NCI-H187 (cell line): Measurements from ENCODE around the gene TPRX1.
"Not testable (repeated sequence)": the region's sequence is repeated elsewhere in the genome, so short reads cannot be mapped to it uniquely, and the experiment has no call there.

Experiments used
- DNase-seq, 2 experiments: peaks; one replicate each; lab custom pipeline; 2025; lab: John Stamatoyannopoulos, UW

Gene TPRX1, protein sequence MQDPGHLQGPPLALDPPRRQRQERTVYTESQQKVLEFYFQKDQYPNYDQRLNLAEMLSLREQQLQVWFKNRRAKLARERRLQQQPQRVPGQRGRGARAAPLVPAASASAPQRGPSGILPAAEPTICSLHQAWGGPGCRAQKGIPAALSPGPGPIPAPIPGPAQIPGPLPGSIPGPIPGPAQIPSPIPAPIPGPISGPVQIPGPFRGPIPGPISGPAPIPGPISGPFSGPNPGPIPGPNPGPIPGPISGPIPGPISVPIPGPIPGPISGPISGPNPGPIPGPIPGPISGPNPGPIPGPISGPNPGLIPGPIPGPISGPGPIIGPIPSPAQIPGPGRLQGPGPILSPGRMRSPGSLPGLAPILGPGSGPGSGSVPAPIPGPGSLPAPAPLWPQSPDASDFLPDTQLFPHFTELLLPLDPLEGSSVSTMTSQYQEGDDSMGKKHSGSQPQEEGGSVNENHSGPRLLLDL

DNA sequence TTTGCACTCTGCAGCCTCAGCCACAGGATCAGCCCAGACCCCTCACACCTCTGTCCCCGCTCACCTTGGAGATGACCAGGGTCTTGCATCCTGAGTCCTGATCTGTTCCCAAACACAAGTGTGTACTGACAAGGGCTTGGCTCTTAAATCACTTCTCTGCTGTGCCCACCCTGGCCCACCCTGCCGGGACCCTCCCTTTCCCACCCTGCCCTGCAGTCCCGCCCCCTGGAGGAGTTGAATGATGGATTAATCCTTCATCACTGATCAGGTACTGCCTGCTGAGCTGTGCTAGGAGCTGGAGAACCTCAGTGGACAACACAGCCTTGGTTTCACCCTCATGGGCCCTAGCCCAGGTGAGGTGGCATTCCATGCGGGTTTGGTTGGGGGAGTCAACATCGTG lies at the start of gene TPRX1:
TPRX1 (minus strand) TSS at position 101 of the 400 bp plus-strand sequence; CDS start at position 89, 12 bp downstream.
- not testable (repeated sequence) for DNase-seq

DNA sequence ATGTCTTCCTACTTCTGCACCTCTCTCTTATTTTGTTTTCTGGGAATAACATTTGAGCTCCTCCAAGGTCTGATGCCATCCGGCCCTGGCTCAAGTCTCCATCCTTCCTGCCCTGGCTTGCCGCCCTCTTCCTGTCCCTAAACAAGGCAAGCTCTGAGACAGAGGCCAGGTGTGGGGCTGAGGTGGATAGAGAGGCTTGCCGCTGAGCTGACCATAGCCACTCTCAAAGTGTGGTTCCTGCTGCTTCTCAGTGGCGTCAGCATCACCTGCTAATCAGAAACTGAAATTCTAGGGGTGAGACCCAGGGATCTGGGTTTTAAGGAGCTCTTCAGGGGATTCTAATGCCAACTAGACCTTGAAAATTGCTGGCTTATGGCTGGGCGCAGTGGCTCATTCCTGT lies 48.7 kb upstream of the TPRX1 start:
- DNase-seq, result no peak

DNA sequence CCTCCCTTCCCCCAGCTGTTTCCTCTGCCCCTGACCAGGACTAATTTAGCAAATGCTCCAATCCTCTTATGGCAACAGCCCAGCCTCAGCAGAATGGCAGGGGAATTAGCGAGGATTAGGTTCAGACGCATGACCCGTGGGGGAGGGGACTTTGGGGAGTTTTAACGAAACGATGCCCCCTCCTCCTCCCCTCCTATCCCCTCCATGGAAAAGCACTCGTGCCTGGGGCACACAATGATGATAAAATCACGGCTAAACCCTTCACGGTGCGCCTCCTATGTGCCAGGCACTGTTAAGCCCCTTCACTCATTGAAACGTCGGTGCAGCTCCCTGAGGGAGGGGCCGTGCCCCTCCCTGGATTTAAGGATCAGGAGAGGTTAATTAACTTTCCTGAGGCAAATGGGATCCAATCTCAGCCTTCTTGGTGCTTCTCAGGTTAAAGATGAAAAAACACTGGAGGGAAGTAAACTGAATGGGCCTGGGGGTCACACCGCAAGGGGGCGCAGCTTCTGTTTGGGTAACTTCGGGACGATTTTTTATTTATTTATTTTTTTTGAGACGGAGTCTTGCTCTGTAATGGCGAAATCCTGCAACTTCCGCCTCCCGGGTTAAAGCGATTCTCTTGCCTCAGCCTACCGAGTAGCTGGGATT lies 44.6 kb upstream of the TPRX1 start:
- no peak for DNase-seq

DNA sequence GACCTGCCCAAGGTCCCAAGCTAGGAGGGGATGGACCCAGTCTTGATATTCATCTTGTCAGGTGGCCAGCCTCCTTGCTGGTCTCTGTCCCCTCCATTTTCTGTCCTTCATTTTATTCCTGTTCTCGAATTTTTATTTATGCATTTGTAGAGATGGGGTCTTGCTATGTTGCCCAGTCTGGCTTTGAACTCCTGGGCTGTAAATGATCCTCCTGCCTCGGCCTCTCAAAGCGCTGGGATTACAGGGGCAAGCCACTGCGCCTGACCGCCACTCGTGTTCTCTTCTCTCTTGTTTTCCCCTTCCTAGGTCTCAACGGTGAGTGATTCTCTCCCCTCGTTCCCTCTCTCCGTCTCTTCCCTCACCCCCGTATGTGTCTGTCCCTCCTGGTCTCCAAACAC lies 44.1 kb upstream of the TPRX1 start:
- DNase-seq, result no peak

DNA sequence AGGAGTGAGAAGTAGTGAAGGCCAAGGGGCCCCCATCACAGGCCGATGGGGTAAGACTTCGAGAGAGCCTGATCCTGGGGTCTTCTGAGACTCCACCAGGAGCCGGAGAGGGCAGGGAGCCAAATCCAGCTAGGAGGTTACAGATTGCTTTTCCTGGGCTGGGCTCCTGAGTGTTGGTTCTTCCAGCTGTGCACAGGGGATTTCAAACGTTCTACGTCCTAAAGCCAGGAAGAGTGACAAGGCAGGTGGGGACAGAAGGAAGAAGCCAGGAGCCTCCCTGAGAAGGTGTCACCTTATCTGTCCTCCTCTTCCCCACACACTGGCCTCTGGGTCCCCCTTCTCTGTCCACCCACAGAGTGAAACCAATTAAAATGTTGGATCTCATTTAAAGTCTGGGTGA lies 38.6 kb upstream of the TPRX1 start:
- no peak for DNase-seq

DNA sequence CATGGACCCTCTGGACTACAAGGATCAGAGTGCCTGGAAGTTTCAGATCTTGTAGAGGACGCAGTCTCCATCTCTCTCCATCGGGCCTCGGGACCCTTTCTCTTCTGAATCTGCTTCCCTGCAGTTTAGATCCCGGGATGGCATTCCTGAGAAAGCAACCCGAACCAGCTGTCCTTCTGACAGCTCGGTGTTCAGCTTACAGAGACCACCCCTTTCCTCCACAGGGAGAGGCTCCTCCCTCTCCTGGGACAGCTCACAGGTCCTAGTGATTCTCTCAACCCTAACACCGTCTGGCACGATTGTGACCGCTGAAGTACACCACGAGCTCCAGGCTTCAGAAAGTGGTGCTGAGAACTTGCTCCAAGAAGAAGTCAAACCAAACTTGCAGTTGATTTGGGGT lies 35.6 kb upstream of the TPRX1 start:
- DNase-seq, result no peak

DNA sequence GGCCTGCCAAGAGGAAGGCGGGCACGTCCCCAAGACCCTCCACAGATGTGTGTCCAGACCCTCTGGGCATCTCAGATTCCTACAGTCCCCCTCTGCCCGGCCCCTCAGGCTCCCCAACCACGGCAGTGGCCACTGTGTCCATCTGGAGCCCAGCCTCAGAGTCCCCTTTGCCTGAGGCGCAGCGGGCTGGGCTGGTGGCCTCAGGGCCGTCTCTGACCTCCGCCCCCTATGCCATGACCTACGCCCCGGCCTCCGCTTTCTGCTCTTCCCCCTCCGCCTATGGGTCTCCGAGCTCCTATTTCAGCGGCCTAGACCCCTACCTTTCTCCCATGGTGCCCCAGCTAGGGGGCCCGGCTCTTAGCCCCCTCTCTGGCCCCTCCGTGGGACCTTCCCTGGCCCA lies 35.1 kb upstream of the TPRX1 start:
- no peak for DNase-seq

DNA sequence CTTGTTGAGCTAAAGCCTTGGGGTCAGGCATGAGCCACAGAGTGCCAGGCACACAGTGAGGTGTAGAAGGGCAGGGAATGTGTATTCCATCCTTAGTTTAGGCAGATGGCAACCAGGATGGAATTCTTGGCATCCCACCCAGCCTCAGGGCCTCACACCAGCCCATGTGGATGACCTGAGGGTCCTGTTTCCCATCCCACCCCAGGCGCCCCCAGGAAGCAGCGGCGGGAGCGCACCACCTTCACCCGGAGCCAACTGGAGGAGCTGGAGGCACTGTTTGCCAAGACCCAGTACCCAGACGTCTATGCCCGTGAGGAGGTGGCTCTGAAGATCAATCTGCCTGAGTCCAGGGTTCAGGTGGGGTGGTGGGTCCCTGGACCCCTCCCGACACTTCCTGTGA lies 31.7 kb upstream of the TPRX1 start:
- no peak for DNase-seq

DNA sequence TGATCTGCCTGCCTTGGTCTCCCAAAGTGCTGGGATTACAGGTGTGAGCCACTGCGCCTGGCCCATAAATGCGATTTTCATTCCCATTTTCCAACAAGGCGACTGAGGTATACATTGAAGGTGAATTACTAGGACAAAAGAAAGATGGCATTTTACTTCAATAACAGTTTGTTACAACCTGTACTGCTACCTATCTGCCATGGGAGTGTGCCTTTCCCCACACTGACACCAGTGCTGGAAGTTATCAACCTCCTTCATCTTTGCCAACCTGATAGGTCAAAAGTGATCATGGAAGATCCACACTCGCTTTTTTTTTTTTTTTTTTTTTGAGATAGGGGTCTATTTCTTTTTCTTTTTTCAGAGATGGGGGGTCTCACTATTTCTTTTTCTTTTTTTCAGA lies 28.4 kb upstream of the TPRX1 start:
- DNase-seq, result no peak

DNA sequence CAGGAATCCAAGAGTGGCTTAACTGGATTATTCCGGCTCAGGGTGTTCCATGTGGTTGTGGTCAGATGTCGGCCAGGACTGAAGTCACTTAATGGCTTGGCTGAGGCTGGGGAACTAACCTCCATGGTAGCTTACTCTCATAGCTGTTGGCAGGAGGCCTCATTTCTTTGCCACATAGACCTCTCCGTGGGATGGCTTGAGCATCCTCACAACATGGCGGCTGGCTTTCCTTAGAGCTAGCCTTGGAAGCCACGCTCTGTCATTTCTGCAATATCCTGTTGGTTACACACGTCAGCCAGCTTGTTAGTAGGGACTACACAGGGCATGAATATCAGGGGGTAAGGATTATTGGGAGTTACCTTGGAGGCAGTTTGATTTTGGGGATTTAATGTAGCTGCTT lies 22.4 kb upstream of the TPRX1 start:
- no peak for DNase-seq

DNA sequence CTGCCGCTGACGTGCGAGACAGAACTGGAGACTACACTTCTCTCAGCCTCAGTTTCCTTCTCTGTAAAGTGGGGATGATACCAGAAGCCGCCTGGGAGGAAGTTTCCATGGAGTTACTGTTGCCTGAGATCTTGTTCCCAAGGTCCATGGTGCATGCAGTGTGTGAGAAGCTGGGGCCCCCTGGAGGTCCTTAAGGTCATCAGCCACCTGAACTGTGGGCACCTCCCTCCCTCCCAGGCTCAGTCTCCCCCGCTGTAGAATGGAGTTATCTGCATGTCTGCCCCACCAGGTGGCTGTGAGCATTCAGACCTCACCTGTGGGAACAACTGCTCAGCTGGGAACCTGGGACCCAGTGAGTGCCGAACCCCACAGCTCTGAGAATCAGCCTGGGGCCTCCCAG lies 20.0 kb upstream of the TPRX1 start:
- DNase-seq, result no peak

DNA sequence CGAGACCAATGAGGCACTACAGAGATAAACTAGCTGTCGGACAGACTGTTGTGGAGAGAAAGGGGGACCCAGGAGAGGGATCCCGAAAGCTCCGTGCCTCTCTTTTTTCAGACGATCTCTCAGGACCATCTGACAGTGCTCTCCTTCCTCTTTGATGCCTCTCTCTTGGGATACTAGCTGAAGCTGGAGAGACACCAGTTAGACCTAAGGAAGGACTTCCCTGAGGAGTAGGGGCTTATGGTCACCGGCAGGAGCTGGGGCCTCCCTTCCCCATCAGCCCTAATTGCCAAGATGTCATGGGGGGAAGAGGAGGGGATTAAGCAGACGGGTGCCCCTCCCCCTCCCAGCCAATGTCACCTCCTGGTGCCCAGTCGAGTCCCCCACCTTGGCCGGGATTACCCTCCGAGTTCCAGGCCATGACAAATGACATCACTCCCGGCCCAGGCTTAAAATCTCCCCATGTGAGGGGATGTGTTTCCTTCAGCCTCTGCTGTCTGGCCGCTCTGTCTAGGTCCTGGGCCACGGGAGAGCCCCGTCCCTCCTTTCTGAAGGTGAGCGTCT lies 17.2 kb upstream of the TPRX1 start, which contains the start of gene CRX:
CRX (plus strand) TSS at position 478 of the 561 bp plus-strand sequence. CDS start 12,507 bp downstream, outside the sequence.
- no peak for DNase-seq

DNA sequence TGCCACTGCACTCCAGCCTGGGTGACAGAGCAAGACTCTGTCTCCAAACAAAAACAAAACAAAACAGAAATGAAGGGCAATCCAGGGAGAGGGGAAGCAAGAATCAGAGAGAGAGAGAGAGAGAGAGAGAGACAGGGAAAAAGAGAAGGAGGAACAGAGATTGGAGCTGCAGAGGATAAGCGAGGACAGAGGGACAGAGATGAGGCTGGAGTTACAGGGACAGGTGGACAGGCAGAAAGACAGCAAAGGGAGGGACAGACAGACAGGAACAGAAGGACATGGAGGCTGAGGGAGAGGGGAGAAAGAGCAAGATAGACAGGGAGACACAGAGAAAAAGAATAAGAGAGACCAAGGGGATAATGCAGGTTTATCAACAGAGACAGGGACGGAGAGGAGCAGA lies 16.1 kb upstream of the TPRX1 start:
- DNase-seq, result no peak

DNA sequence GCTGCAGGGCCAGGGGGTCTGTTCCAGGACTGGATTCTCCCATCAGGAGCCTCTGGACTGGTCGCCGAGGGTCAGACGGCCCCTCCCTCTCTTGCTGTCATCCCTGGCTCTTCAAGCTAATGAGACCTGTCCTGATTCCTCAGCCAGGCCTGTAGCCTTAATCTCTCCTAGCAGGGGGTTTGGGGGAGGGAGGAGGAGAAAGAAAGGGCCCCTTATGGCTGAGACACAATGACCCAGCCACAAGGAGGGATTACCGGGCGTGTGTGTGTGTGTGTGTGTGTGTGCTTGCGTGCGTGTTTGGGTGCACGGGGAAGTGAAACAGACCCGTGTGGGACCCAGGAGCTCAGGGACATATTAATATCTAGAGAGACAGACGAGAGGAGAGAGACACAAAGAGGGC lies 15.5 kb upstream of the TPRX1 start:
- DNase-seq, result no peak

DNA sequence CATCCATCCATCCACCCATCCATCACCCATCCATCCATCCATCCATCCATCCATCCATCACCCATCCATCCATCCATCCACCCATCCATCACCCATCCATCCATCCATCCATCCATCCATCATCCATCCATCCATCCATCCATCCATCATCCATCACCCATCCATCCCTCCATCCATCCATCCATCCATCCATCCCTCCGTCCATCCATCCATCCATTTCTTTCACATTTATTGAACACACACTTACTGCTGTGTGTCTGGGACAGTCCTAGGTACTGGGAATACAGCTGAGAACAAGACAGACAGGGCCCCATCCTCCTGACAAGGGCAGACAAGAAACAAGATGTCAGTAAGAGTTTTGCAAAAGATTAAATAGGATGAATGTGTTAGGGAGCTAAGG lies 13.9 kb upstream of the TPRX1 start:
- not testable (repeated sequence) for DNase-seq

DNA sequence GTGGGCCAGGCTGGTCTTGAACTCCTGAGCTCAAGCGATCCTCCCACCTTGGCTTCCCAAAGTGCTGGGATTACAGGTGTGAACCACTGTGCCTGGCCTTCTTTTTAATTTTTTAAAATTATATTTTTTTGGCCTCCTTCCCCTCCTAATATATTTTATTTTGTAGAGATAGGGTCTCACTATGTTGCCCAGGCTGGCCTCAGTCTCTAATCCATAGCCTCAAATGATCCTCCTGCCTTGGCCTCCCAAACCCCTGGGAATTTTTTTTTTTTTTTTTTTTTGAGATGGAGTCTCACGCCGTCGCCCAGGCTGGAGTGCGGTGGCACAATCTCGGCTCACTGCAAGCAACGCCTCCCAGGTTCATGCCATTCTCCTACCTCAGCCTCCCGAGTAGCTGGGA lies 11.9 kb upstream of the TPRX1 start:
- not testable (repeated sequence) for DNase-seq

DNA sequence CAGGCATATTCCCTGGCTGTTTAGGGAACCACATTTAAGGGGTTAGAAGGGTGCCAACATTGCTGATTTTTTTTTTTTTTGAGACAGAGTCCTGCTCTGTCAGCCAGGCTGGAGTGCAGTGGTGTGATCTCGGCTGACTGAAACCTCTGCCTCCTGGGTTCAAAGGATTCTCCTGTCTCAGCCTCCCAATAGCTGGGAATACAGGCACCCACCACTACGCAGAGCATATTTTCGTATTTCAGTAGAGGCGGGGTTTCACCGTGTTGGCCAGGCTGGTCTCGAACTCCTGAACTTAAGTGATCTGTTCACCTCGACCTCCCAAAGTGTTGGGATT lies 9.6 kb upstream of the TPRX1 start:
- DNase-seq, result no peak

DNA sequence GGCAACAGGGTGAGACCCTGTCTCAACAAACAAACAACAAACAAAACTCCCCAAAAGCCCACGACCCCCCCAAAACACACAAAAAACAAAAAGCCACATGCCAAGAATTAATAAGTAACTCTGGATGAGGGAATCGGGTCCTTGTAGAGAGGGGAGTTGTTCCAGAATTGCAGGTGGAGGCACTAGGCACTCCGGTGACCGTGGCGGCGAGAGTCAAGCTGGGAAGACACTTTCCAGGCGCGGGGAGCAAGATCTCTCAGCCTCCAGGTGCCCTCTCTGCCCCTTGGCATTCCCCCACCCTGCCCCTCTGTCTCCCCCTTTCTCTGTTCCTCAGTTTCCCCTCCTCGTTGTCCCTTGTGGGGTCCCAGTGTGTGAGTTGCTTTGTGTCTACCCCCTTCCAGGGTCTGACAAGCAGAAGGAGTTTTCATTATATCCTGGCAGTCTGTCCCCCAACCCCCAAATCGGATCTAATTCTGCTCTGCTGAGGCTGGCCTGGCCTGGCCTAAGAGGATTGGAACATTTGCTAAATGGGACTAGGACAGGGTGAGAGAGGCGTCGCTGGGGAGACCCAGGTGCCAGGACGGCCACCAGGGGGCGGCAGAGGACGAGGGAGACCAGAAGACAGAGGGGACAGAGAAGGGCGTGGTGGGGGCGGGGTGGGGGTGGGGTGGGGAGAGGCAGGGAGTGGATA lies 9.1 kb upstream of the TPRX1 start:
- DNase-seq, result peak; percentile 8 to 12

DNA sequence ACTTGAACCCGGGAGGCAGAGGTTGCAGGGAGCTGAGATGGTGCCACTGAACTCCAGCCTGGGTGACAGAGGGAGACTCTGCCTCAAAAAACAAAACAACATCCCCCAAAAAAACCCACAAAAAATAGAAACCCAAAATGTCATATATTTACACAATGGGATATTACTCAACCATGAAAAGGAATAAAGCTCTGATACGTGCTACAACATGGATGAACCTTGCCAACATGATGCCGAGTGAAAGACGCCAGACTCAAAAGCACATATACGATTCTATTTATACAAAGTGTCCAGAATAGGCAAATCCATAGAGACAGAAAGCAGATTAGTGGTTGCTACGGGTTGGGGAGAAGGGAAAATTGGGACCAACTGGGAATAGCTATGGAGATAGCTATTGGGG lies 2.1 kb upstream of the TPRX1 start:
- no peak for DNase-seq

DNA sequence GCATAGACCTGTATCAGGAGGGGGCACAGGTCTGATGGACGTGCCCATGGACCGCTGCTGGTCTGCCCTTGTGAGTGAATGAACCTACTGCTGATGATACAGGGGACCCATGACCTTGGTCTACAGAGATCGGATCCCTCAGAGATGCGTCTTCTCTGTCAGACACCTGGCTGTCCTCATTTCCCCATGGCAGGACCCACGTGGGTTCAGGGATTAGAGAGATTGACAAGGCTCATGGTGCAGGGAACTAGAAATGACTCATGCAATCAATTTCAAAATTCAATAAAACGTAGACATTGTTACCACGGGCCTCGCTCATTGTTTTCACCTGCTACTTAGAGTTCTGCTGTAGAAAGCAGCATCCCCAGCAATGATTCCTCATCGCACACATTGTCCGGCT lies 962 bp upstream of the TPRX1 start:
- no peak for DNase-seq

DNA sequence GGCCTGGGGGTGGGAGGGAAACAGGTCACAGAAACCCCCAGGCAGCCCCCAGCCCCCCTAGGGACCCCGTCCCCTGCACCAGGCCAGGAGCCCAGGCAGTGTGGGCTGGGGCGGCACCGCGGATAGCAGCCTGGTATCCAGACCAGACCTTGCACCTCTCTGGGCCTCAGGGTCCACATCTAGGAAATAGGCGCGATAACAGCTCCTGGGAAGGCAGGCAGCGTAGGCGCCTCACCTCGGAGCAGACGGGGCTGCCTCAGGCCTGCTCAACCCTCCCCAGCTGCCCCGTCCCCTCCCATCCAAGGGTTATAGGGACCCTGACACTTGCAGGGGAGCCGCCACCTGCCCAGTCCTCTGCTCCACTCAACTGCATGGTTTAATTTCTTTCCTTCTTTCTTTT lies 680 bp downstream of the TPRX1 start:
- not testable (repeated sequence) for DNase-seq

DNA sequence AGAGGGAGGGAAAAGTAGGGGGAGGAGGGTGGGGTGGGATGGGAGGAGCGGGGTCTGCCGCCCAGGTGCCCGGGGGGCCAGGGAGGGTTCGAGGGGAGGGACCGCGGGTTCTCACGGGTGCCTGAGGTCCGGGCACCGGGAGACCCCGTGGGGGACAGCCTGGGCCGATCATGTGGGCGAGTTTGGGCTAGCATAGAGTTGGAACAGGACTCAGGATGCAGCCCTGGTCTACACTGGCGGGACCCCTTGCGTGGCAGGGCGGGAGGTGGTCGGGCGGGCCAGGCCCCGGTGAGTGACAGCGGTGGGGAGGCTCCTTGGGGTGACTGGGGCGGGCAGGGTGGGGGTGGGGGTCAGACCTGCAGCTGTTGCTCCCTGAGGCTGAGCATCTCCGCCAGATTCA lies 1.2 kb downstream of the TPRX1 start:
- DNase-seq, result not testable (repeated sequence)
